Fibroblast of lung (primary cell): Measurements from ENCODE around the gene GP1BB.

Source experiments
- CTCF ChIP-seq, 2 donors: IDR thresholded peaks in 1 of 2; conservative IDR thresholded peaks in 1 of 2; 1 replicate in 1 of 2; 2 replicates in 1 of 2; pipeline ENCODE4 v1.5.1; 2011 to 2012; ENCODE audit warnings: low read length in 2 of 2, control low read depth in 1 of 2, inconsistent platforms in 1 of 2, low read depth in 1 of 2, mild to moderate bottlenecking in 1 of 2
- EZH2 ChIP-seq: IDR thresholded peaks from 2 replicates; pipeline ENCODE4 v1.5.1; 2012; ENCODE audit warnings: low read length, control low read depth, mild to moderate bottlenecking; ENCODE audit errors: missing control alignments

GRCh38 chr22:19735665-19736510 is 12.5 kb downstream of the GP1BB start:
- TF ChIP-seq CTCF (conservative IDR thresholded peaks at IDR 0.05 in 1 of 2, IDR thresholded peaks at IDR 0.05 in 1 of 2; ENCODE audit: low read depth in 1 of 2, low read length in 2 of 2) (no peak), EZH2 (no peak)
